ENCODE measurements around the gene EPHA7. TPM values are rescaled to one million over a fixed set of nuclear protein-coding genes. Genes with fewer than 3 reads are reported as not detected.

The EPHA7 gene
- total and polyA plus RNA-seq, 2 of the 4 experiments (the other 2 are of a cell fraction): not detected

- H4K5ac ChIP-seq (ENCODE audit: low read depth, low read length): no peak overlapping the region
- no peaks in the 10 kb centered on the region for H3K9me1 ChIP-seq (ENCODE audit: insufficient read depth, low read length)
- H3K36me3 ChIP-seq (ENCODE audit: control insufficient read depth, insufficient read depth, low read length): no peaks in the 10 kb centered on the region
- no peak overlapping the region for H4K91ac ChIP-seq (ENCODE audit: insufficient read depth, low read depth, low read length)
- no peak overlapping the region for H2BK15ac ChIP-seq (ENCODE audit: low read depth, low read length)
- no peak overlapping the region for H2AK9ac ChIP-seq (replicated peaks; ENCODE audit: low read depth, low read length, poor library complexity)
- DNase-seq: no peak
- intact Hi-C loops (cut with micrococcal nuclease) (no loop called here), in situ Hi-C loops (cut with MboI; ENCODE audit: low sequenced_read_pairs) (no loop called here), dilution Hi-C loops (cut with HindIII; ENCODE audit: low sequenced_read_pairs, unreplicated experiment) (no loop called here)
- BruUV-seq (replicated peaks): no TSS peak
- no peak overlapping the region for H2AK5ac ChIP-seq (ENCODE audit: low read depth, low read length)
- H3K23ac ChIP-seq (ENCODE audit: low read depth, low read length): no peak overlapping the region
- H4K20me1 ChIP-seq (ENCODE audit: insufficient read depth, low read length): no peaks in the 10 kb centered on the region
- no CpG with 5 or more reads among the region's 1 CpG for WGBS, 2 experiments (ENCODE audit: extremely low coverage in 2 of 2, insufficient read length in 1 of 2)
- no peak overlapping the region for H2AFZ ChIP-seq (replicated peaks; ENCODE audit: low read length, poor library complexity)
- H3K27me3 ChIP-seq (ENCODE audit: control insufficient read depth, insufficient read depth, low read length): no peaks in the 10 kb centered on the region
- H2BK120ac ChIP-seq (ENCODE audit: low read depth, low read length): no peak overlapping the region
- TF ChIP-seq MAFK (IDR thresholded peaks at IDR 0.05; ENCODE audit: low read depth, low read length) (no peak), CTCF (conservative IDR thresholded peaks at IDR 0.05; ENCODE audit: low read depth, low read length) (no peak), CEBPB (IDR thresholded peaks at IDR 0.05; ENCODE audit: low read depth, low read length) (no peak)
- no peak overlapping the region for H3K4ac ChIP-seq (ENCODE audit: low read depth, low read length)
- no peak overlapping the region for H3K27ac ChIP-seq (ENCODE audit: insufficient read depth, low read length)
- H3K18ac ChIP-seq (ENCODE audit: low read depth, low read length): no peak overlapping the region
- no peaks in the 10 kb centered on the region for H3K4me1 ChIP-seq (ENCODE audit: control insufficient read depth, insufficient read depth, low read length)
- CTCF ChIA-PET: no interaction called here
- H3K9me3 ChIP-seq (ENCODE audit: control insufficient read depth, insufficient read depth, low read length): no peaks in the 10 kb centered on the region
- H3K4me3 ChIP-seq (ENCODE audit: insufficient read depth, low read depth, low read length): no peak overlapping the region
- no peak overlapping the region for H3K14ac ChIP-seq (replicated peaks; ENCODE audit: low read depth, low read length)
- no peak overlapping the region for H3K56ac ChIP-seq (ENCODE audit: extremely low read depth, insufficient read depth, low read length)
- H3K9ac ChIP-seq (ENCODE audit: low read depth, low read length): no peak overlapping the region
- H4K8ac ChIP-seq (ENCODE audit: low read depth in 2 of 2, low read length in 2 of 2): no peak overlapping the region
- no peaks in the 10 kb centered on the region for H3K79me1 ChIP-seq (ENCODE audit: low read depth in 1 of 2, low read length in 2 of 2)
- no peak overlapping the region for H2BK5ac ChIP-seq (ENCODE audit: low read depth, low read length, poor library complexity, severe bottlenecking)
- no peak overlapping the region for H2BK20ac ChIP-seq (ENCODE audit: low read depth, low read length)
- no peak for ATAC-seq (ENCODE audit: low read depth)
- H3K4me2 ChIP-seq (ENCODE audit: low read depth, low read length): no peak overlapping the region
- POLR2A ChIA-PET (ENCODE audit: unreplicated experiment): no interaction called here
These were observed 66.8 kb downstream of the EPHA7 start for GRCh38 chr6:93352604-93353003.
